ENCODE data around the gene PERM1.

- no peak for TF ChIP-seq CTCF (conservative IDR thresholded peaks at IDR 0.05)
- TF ChIP-seq ZFX (IDR thresholded peaks at IDR 0.05), result no peak
Observed at GRCh38 chr1:962381-963300, 19.3 kb downstream of the PERM1 start.
